ENCODE measurements around the gene CTTN. TPM values are rescaled to one million over a fixed set of nuclear protein-coding genes. Genes with fewer than 3 reads are reported as not detected.

The CTTN gene
- total RNA-seq, 1 experiment from 2014 or later, result 224 TPM

- Mint-ChIP-seq H3K4me3 (no peak overlapping the region), H3K27ac (no peak overlapping the region)
- WGBS (ENCODE audit: extremely low coverage, insufficient read length, low lambda C conversion rate), result no CpG with 5 or more reads among the region's 1 CpG
These were observed 4.4 kb downstream of the CTTN start for GRCh38 chr11:70402685-70403084.

More at GRCh38 chr11:70402685-70403084, 4.4 kb downstream of the CTTN start:
- no peak overlapping the region for H3T11ph ChIP-seq (ENCODE audit: low read length)
- H2BK20ac ChIP-seq (ENCODE audit: low read depth, low read length, poor library complexity, severe bottlenecking), result no peak overlapping the region
- no peak overlapping the region for H3K56ac ChIP-seq (ENCODE audit: insufficient read length, low read depth, low read length)
- peaks cover 19 to 20% of the 10 kb centered on the region in 2 experiments for H3K4me1 Mint-ChIP-seq
- no peaks in the 10 kb centered on the region for H4K20me1 ChIP-seq (ENCODE audit: control insufficient read depth, insufficient read depth, insufficient read length)
- H2AFZ ChIP-seq (ENCODE audit: low read length), result no peak overlapping the region
- H3K9me3 Mint-ChIP-seq, result no peaks in the 10 kb centered on the region
- H4K8ac ChIP-seq (replicated peaks; ENCODE audit: insufficient read length, low read depth, low read length), result no peak overlapping the region
- no peak for TF ChIP-seq CTCF (conservative IDR thresholded peaks at IDR 0.05)
- H3K9ac ChIP-seq (ENCODE audit: extremely low read depth, insufficient read length, low read length), result no peak overlapping the region
- H2BK12ac ChIP-seq (ENCODE audit: insufficient read length, low read depth, low read length), result no peak overlapping the region
- H3K23ac ChIP-seq (ENCODE audit: insufficient read length, low read depth, low read length), result no peak overlapping the region
- no peak overlapping the region for H3K14ac ChIP-seq (ENCODE audit: insufficient read depth, low read length)
- H3K4me2 ChIP-seq (ENCODE audit: insufficient read depth, insufficient read length, low read length), result no peak overlapping the region
- H3K4me1 ChIP-seq (ENCODE audit: insufficient read depth, low read length), result no peaks in the 10 kb centered on the region
- H4K91ac ChIP-seq (ENCODE audit: insufficient read length, low read depth, low read length), result no peak overlapping the region
- H2BK15ac ChIP-seq (ENCODE audit: low read depth, low read length), result no peak overlapping the region
- H3K36me3 Mint-ChIP-seq (ENCODE audit: insufficient read depth in 1 of 3, low read depth in 3 of 3), result peaks cover 14 to 34% (median 24%) of the 10 kb centered on the region in 3 experiments; a peak in 6 of 7 replicates
- no peak overlapping the region for H4K5ac ChIP-seq (ENCODE audit: insufficient read length, low read depth, low read length)
- H2BK120ac ChIP-seq (ENCODE audit: low read depth, low read length, poor library complexity, severe bottlenecking), result no peak overlapping the region
- no peak overlapping the region for H3K4ac ChIP-seq (ENCODE audit: low read depth, low read length)
- H3K27me3 Mint-ChIP-seq (ENCODE audit: low read depth), result no peaks in the 10 kb centered on the region
- no peak overlapping the region for H3K27ac ChIP-seq (ENCODE audit: insufficient read length, low read depth, low read length)
- H2AK5ac ChIP-seq (ENCODE audit: insufficient read length, low read length), result no peak overlapping the region
- H3K79me1 ChIP-seq (ENCODE audit: insufficient read depth, low read depth, low read length, poor library complexity, severe bottlenecking), result peaks cover 2% of the 10 kb centered on the region
- H3K18ac ChIP-seq (ENCODE audit: insufficient read length, low read depth, low read length), result no peak overlapping the region
- H3K27me3 ChIP-seq (ENCODE audit: insufficient read depth, low read length), result no peaks in the 10 kb centered on the region
- peaks cover 26% of the 10 kb centered on the region; the same call in 1 of the 2 replicates for H3K79me2 ChIP-seq (ENCODE audit: insufficient read depth, low read length)
- no peak for DNase-seq
- H2BK5ac ChIP-seq (ENCODE audit: insufficient read length, low read length), result no peak overlapping the region
- no peaks in the 10 kb centered on the region for H3K9me3 ChIP-seq (ENCODE audit: control insufficient read depth, low read depth, low read length)
- peaks cover 13% of the 10 kb centered on the region for H3K23me2 ChIP-seq (ENCODE audit: insufficient read length, low read depth, low read length, poor library complexity, severe bottlenecking)

Measured in H9 (cell line).